Activated naive CD8-positive, alpha-beta T cell (primary cell): ENCODE measurements around the gene CARS1.

Experiments
- H3K27ac Mint-ChIP-seq: one replicate; pipeline ENCODE4 v1.8.0; 2021; ENCODE audit warnings: mixed read lengths
- H3K27me3 Mint-ChIP-seq: one replicate; pipeline ENCODE4 v1.8.0; 2021; ENCODE audit warnings: mixed read lengths
- H3K36me3 Mint-ChIP-seq: one replicate; pipeline ENCODE4 v1.8.0; 2021; ENCODE audit warnings: mixed read lengths
- H3K4me1 Mint-ChIP-seq: one replicate; pipeline ENCODE4 v1.8.0; 2021; ENCODE audit warnings: low read depth, mixed read lengths
- H3K4me3 Mint-ChIP-seq: one replicate; pipeline ENCODE4 v1.8.0; 2021; ENCODE audit warnings: mild to moderate bottlenecking, mixed read lengths
- H3K9me3 Mint-ChIP-seq: one replicate; pipeline ENCODE4 v1.8.0; 2021; ENCODE audit warnings: low read depth, mixed read lengths

Gene CARS1

DNA sequence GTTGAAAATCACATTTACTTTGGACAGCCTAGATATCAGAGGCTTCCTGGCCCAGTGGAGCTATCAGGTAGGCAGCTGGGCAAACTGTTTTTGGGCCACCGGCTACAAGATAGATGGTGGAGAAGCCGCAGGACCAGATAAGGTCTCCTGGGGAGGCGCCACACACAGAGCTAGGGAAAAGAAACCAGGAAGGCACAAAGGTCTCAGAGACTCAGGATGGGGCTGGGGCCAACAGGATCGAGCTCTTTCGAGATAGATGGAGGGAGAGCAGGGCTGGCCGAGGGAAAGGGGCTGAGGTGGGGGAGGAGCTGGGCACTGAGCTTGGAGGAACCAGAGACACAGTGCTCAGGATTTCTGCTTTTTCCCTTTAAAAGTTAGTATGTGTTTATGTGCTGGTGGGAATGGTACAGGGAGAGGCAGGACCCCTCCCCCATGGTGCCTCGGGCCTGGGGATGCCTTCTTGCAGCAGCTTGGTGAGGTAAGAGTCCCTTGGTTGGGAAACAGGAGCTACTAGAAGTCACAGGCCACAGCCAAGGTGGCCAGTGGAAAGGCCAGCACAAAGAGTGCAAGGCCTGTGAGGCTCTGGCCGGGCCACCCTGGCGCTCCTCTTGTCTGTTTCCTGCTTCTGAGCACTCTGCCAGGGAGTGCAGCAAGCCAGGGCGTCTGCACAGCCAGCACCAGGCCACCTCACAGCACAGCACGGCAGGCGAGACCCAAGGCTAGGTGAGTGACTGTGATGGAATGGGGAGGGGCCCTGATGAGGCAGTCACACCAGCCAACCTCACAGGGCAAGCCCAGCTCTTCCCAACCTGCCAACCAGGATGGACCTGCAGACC lies 53.6 kb downstream of the CARS1 start:
- Mint-ChIP-seq H3K4me1 (peaks cover 50% of the 10 kb centered on the region), H3K9me3 (no peaks in the 10 kb centered on the region), H3K27me3 (no peaks in the 10 kb centered on the region), H3K36me3 (peaks cover 3% of the 10 kb centered on the region), H3K27ac (no peak overlapping the region), H3K4me3 (peak overlapping the region; percentile 32)

GRCh38 chr11:3002871-3003270 lies 54.4 kb downstream of the CARS1 start:
- Mint-ChIP-seq H3K27me3 (no peaks in the 10 kb centered on the region), H3K9me3 (no peaks in the 10 kb centered on the region), H3K4me1 (peaks cover 43% of the 10 kb centered on the region), H3K4me3 (no peak overlapping the region), H3K36me3 (peaks cover 3% of the 10 kb centered on the region), H3K27ac (peak overlapping the region; percentile 58)

DNA sequence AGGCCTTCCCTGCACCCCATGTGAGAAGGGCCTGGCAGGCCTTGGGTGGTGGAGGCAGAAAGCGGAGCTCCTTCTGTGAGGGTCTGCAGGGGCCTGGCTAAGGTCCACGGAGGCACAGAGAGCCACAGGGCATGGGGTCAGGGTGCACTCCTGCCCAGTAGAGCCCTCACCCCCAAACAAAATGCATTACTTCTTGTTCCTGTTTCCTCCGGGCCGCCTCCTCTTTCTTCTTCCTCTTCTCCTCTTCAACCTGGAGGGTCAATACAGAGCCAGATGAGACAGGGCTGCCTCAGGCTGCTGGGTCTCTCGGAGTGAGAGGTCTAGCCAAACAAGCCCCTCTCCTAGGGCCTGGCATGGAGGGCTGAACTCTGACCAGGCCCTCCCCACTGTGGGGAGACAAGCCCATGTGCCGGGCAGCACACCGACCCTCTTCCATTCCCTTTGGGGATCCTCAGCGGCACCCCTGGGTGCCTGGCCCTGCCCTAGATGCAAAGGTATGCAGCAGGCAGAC lies 54.8 kb downstream of the CARS1 start:
- peaks cover 3% of the 10 kb centered on the region for H3K36me3 Mint-ChIP-seq
- H3K9me3 Mint-ChIP-seq, result no peaks in the 10 kb centered on the region
- peaks cover 38% of the 10 kb centered on the region for H3K4me1 Mint-ChIP-seq
- H3K4me3 Mint-ChIP-seq, result no peak overlapping the region
- H3K27ac Mint-ChIP-seq, result peak overlapping the region; percentile 58
- H3K27me3 Mint-ChIP-seq, result no peaks in the 10 kb centered on the region

- Mint-ChIP-seq H3K36me3 (peaks cover 3% of the 10 kb centered on the region), H3K4me3 (no peak overlapping the region), H3K27ac (no peak overlapping the region), H3K9me3 (no peaks in the 10 kb centered on the region), H3K4me1 (peaks cover 31% of the 10 kb centered on the region), H3K27me3 (no peaks in the 10 kb centered on the region)
Observed at GRCh38 chr11:3001496-3001895, 55.7 kb downstream of the CARS1 start.

DNA sequence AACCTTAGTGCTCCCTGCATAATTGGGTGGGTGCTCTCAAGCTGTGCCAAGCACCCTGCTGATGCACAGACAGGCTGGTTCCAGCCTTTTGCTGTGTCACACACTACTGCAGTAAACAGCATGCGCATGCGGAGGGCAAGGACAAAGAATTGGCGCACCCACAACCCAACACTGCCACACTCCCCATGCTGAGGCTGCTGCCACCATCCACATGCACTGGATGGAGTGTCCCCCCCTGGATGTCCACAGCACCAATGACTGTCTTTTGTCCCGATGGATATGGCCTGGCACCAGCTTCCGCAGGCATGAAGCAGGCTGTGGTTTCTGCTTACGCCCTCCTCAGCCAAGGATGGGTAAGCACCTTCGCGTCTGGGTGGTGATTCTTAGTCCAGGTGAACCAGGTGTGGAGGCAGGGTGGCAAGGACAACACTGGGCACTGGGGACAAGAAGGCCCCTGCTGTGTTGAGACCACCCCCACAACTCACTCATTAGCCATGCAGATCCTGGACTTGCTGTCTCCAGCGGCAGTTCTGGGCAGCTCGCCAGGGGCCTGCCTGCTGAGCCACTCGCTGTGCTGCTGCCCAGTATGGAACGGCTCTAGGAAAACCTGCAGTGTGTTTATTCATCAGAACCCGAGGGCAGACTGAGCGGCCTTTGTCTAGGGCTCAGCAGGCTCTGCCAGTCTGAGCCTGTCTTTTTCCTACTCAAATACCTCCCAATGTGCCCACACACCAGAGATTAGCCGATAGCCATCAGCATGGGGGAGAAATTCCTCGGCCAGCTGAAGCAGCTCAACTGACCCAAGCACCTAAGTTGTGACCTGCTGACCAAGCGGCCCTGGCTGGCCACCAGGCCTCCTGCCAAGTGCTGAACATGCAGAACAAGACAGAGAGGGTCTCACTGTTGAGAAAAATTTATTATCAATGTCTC lies 56.9 kb downstream of the CARS1 start:
- Mint-ChIP-seq H3K27me3 (no peaks in the 10 kb centered on the region), H3K36me3 (peaks cover 3% of the 10 kb centered on the region), H3K4me3 (no peak overlapping the region), H3K27ac (no peak overlapping the region), H3K4me1 (peaks cover 22% of the 10 kb centered on the region), H3K9me3 (no peaks in the 10 kb centered on the region)

DNA sequence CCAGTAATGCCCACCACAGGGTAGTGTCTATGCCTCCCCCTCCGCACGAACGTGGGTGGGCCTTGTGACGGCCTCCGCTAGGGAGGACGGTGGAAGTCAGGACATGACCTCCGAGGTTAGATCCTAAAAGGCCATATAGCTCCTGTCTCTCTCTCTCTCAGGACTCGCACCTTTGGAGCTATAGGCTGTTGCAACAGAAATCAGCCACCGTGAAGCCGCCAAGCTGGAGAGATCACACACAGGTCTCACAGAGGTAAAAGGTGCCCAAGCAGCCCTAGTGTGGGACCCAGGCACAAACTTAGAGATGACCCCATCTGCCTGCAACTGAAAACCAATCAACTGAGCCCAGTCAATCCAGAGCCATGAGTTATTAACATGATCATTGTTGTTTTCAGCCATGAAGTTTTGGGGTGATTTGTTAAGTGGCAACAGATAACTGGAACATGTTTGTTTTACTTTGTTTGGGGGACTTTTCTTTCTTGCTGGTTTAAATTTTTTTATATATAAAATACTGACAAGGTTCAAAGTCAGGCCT lies 57.7 kb downstream of the CARS1 start:
- no peak overlapping the region for H3K4me3 Mint-ChIP-seq
- no peak overlapping the region for H3K27ac Mint-ChIP-seq
- peaks cover 3% of the 10 kb centered on the region for H3K36me3 Mint-ChIP-seq
- no peaks in the 10 kb centered on the region for H3K9me3 Mint-ChIP-seq
- peaks cover 19% of the 10 kb centered on the region for H3K4me1 Mint-ChIP-seq
- H3K27me3 Mint-ChIP-seq, result no peaks in the 10 kb centered on the region

DNA sequence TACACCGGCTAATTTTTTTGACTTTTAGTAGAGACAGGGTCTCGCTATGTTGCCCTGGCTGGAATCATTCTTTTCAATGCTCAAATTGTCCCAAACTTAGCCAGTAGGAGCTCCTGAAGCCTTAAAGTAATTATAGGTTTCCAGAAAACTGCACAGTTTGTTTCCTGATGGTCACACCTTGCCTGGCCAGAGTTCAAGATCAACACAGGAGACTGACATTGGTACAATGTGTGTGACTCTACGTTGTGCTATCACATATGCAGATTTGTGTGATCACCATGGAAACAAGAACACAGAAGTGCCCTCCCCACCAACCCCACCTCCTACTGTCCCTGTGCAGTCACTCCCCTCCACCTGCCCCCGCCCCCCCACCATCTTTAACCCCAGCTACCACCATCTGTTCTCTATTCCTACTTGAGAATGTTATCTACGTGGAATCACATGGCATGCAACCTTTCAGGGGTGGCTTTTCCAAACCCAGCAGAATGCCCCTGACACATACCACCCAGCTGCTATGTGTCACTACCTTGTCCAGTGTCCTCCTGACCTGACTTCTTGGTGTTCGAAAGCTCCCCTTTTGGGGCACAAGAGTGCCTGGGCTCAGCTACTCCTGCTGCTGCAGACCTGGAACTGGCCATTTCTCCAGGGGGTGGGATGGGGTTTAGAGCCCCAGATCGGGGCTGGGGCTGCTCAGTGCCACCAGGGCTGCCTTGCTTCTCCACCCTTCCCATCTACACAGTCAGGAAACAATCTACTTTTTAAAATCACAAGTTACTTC lies 59.0 kb downstream of the CARS1 start:
- Mint-ChIP-seq H3K27ac (no peak overlapping the region), H3K36me3 (peaks cover 3% of the 10 kb centered on the region), H3K27me3 (no peaks in the 10 kb centered on the region), H3K4me3 (no peak overlapping the region), H3K4me1 (peaks cover 11% of the 10 kb centered on the region), H3K9me3 (no peaks in the 10 kb centered on the region)

GRCh38 chr11:2997406-2997805 lies 59.8 kb downstream of the CARS1 start:
- Mint-ChIP-seq H3K36me3 (peaks cover 3% of the 10 kb centered on the region), H3K27me3 (no peaks in the 10 kb centered on the region), H3K9me3 (no peaks in the 10 kb centered on the region), H3K4me3 (no peak overlapping the region), H3K4me1 (peaks cover 5% of the 10 kb centered on the region), H3K27ac (no peak overlapping the region)

GRCh38 chr11:2996976-2997375 lies 60.2 kb downstream of the CARS1 start:
- Mint-ChIP-seq H3K27me3 (no peaks in the 10 kb centered on the region), H3K4me3 (no peak overlapping the region), H3K27ac (no peak overlapping the region)

GRCh38 chr11:2995893-2996554 lies 61.2 kb downstream of the CARS1 start:
- Mint-ChIP-seq H3K27me3 (no peaks in the 10 kb centered on the region), H3K36me3 (no peaks in the 10 kb centered on the region), H3K4me3 (no peak overlapping the region), H3K27ac (no peak overlapping the region), H3K4me1 (peaks cover 3% of the 10 kb centered on the region), H3K9me3 (no peaks in the 10 kb centered on the region)

More at GRCh38 chr11:2996976-2997375, 60.2 kb downstream of the CARS1 start:
- no peaks in the 10 kb centered on the region for H3K9me3 Mint-ChIP-seq
- H3K36me3 Mint-ChIP-seq, result peaks cover 3% of the 10 kb centered on the region
- peaks cover 5% of the 10 kb centered on the region for H3K4me1 Mint-ChIP-seq

DNA sequence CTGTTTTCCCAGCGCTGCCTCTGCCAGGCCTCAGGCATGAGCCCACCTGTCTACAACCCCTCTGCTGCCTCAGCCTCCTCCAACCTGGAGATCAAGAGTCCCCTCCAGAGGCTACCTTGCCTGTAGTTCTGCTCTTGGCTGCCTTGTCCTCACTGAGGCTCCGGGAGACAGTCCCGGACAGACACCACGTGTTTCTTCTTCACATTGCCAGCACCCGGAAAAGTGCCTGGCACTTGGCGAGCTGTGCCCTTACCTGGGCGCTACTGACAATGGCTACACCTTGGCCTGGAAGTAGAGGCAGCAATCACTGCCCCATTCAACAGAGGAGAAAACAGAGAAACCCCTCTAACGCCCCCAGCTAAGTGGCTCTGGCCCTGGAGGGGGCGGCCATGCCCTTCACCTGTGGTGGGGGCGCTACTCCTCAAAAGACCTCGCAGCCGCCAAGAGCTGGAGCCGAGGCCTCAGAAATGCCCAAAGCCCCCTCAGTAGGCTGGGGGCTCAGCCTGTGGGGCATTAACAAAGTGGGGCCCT lies 62.1 kb downstream of the CARS1 start:
- Mint-ChIP-seq H3K9me3 (no peaks in the 10 kb centered on the region), H3K4me1 (peaks cover 7% of the 10 kb centered on the region), H3K36me3 (peaks cover 2% of the 10 kb centered on the region), H3K27me3 (no peaks in the 10 kb centered on the region), H3K27ac (no peak overlapping the region), H3K4me3 (no peak overlapping the region)

GRCh38 chr11:2994336-2994730 lies 62.9 kb downstream of the CARS1 start:
- H3K9me3 Mint-ChIP-seq, result no peaks in the 10 kb centered on the region
- peaks cover 2% of the 10 kb centered on the region for H3K36me3 Mint-ChIP-seq
- H3K4me3 Mint-ChIP-seq, result peak overlapping the region; percentile 46
- no peaks in the 10 kb centered on the region for H3K27me3 Mint-ChIP-seq
- H3K4me1 Mint-ChIP-seq, result peaks cover 11% of the 10 kb centered on the region
- H3K27ac Mint-ChIP-seq, result peak overlapping the region; percentile 54

- peak overlapping the region; percentile 98 for H3K27ac Mint-ChIP-seq
- H3K4me3 Mint-ChIP-seq, result peak overlapping the region; percentile 96
- no peaks in the 10 kb centered on the region for H3K27me3 Mint-ChIP-seq
- H3K36me3 Mint-ChIP-seq, result peaks cover 6% of the 10 kb centered on the region
- no peaks in the 10 kb centered on the region for H3K9me3 Mint-ChIP-seq
- H3K4me1 Mint-ChIP-seq, result peaks cover 24% of the 10 kb centered on the region
Observed at GRCh38 chr11:2992997-2993325, 64.3 kb downstream of the CARS1 start.
